ENCODE results near the gene FARS2. TPM values are rescaled to one million over a fixed set of nuclear protein-coding genes. Genes with fewer than 3 reads are reported as not detected.
A peak's percentile ranks its signal among the peaks of the same experiment; 100 is the strongest.
"Not testable (repeated sequence)": the region's sequence is repeated elsewhere in the genome, so short reads cannot be mapped to it uniquely, and the experiment has no call there.

The FARS2 gene
- total and polyA plus RNA-seq, 9 of the 15 experiments (the other 6 are each of a cell fraction or from before 2014, with no cell fraction given) = 16.5 to 62.2 (median 27.0) TPM

DNA sequence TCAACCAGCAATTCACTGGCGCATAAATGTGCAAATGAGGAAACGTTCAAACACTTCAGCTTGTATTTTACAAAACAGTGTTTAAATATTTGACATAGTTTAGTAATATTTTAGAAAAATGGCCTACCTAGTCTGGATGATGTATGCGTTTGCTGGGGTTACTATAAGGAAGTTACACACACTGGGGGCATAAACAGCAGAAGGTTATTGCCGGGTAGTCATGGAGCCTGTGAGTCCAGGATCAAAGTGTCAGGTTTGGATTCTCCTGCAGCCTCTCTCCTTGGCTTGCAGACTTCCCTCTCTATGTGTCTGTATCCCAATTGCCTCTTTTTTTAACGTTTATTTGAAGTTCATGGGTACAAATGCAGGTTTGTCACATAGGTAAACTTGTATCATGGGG lies 528.1 kb downstream of the FARS2 start:
- FAIRE-seq; ATAC-seq; H3K27ac ChIP-seq (ENCODE audit: extremely low read depth, low read depth, low read length); POLR2A ChIA-PET; H3K9me1 ChIP-seq (ENCODE audit: control insufficient read depth, insufficient read depth, low read length); in situ Hi-C loops (cut with MboI); intact Hi-C loops (cut with micrococcal nuclease); H3K4me1 ChIP-seq (replicated peaks in 1 of 2; ENCODE audit: control insufficient read depth in 2 of 2, insufficient read depth in 2 of 2, low read length in 2 of 2); H3K9me3 ChIP-seq (replicated peaks; ENCODE audit: control insufficient read depth, insufficient read depth, low read depth, low read length); H4K20me1 ChIP-seq (replicated peaks; ENCODE audit: control insufficient read depth, insufficient read depth, low read length); H3K36me3 ChIP-seq (ENCODE audit: control insufficient read depth, insufficient read depth, low read length); H3K9ac ChIP-seq (ENCODE audit: insufficient read depth in 1 of 2, low read depth in 2 of 2, low read length in 2 of 2); H2AFZ ChIP-seq (ENCODE audit: low read depth, low read length); BruUV-seq (replicated peaks); H3K4me2 ChIP-seq (ENCODE audit: insufficient read depth, low read length); H3K4me3 ChIP-seq; DNase-seq (ENCODE audit: extremely low read depth in 1 of 4, low spot score in 3 of 4); CTCF ChIA-PET (ENCODE audit: low intra/inter-chr PET ratio); H3K79me2 ChIP-seq (ENCODE audit: control insufficient read depth, insufficient read depth, low read length): not testable (repeated sequence)
- H3K27me3 ChIP-seq (ENCODE audit: control insufficient read depth in 2 of 2, insufficient read depth in 2 of 2, low read length in 2 of 2) = peaks cover 25 to 40% of the 10 kb centered on the region in 2 experiments
- 2% methylated on average over 5 of the region's 5 CpGs for WGBS (ENCODE audit: insufficient coverage, low coverage, missing lambda C conversion rate)

DNA sequence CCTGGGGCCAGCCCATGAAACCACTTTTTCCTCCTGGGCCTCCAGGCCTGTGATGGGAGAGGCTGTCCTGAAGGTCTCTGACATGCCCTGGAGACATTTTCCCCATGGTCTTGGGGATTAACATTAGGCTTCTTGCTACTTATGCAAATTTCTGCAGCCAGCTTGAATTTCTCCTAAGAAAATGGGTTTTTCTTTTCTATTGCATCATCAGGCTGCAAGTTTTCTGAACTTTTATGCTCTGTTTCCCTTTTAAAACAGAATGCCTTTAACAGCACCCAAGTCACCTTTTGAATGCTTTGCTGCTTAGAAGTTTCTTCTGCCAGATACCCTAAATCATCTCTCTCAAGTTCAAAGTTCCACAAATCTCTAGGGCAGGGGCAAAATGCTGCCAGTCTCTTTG lies 535.2 kb downstream of the FARS2 start:
- in situ Hi-C loops (cut with MboI); TF ChIP-seq CEBPG (CRISPR knock-in tag; IDR thresholded peaks at IDR 0.05): not testable (repeated sequence)
- TF ChIP-seq CEBPG (tag; conservative IDR thresholded peaks at IDR 0.05 in 1 of 2, IDR thresholded peaks at IDR 0.05 in 1 of 2) (peak in 1 of 2 experiments; percentile 50; a peak in 1 of 4 replicates), CEBPB (tag; IDR thresholded peaks at IDR 0.05) (peak; percentile 37)
- TF ChIP-seq, protein P1, sequence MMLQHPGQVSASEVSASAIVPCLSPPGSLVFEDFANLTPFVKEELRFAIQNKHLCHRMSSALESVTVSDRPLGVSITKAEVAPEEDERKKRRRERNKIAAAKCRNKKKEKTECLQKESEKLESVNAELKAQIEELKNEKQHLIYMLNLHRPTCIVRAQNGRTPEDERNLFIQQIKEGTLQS (IDR thresholded peaks at IDR 0.05) = peak; percentile 61
- TF ChIP-seq, protein P1 (CRISPR knock-in tag; conservative IDR thresholded peaks at IDR 0.05) = not testable (repeated sequence)

More for the DNA sequence above, 535.2 kb downstream of the FARS2 start:
- BruUV-seq (replicated peaks); DNase-seq (ENCODE audit: extremely low read depth in 1 of 4, low spot score in 3 of 4); H3K27ac ChIP-seq (ENCODE audit: extremely low read depth, low read depth, low read length); CTCF ChIA-PET (ENCODE audit: low intra/inter-chr PET ratio); H3K36me3 ChIP-seq (ENCODE audit: control insufficient read depth, insufficient read depth, low read length); H2AFZ ChIP-seq (ENCODE audit: low read depth, low read length); H3K9me1 ChIP-seq (ENCODE audit: control insufficient read depth, insufficient read depth, low read length); H3K4me3 ChIP-seq; H3K79me2 ChIP-seq (ENCODE audit: control insufficient read depth, insufficient read depth, low read length); H3K4me2 ChIP-seq (ENCODE audit: insufficient read depth, low read length); ATAC-seq; POLR2A ChIA-PET; H3K9me3 ChIP-seq (replicated peaks; ENCODE audit: control insufficient read depth, insufficient read depth, low read depth, low read length); intact Hi-C loops (cut with micrococcal nuclease); H3K9ac ChIP-seq (ENCODE audit: insufficient read depth in 1 of 2, low read depth in 2 of 2, low read length in 2 of 2); H4K20me1 ChIP-seq (replicated peaks; ENCODE audit: control insufficient read depth, insufficient read depth, low read length); FAIRE-seq; H3K4me1 ChIP-seq (replicated peaks in 1 of 2; ENCODE audit: control insufficient read depth in 2 of 2, insufficient read depth in 2 of 2, low read length in 2 of 2): not testable (repeated sequence)
- H3K27me3 ChIP-seq (ENCODE audit: control insufficient read depth in 2 of 2, insufficient read depth in 2 of 2, low read length in 2 of 2) = peaks cover 4 to 10% of the 10 kb centered on the region in 2 experiments; a peak in 1 of 5 replicates
